Testis (tissue), 3 donors: ENCODE results near the gene NAP1L4. TPM values are rescaled to one million over a fixed set of nuclear protein-coding genes. Genes with fewer than 3 reads are reported as not detected.

Experiments used
- DNase-seq: peaks from one replicate; pipeline ENCODE4 v3.0.0-alpha.2; 2019
- H3K27ac ChIP-seq, 2 donors: fragments of 200-600 bp; sonication (generic); one replicate each; pipeline ENCODE4 v1.5.1; 2019
- H3K27me3 ChIP-seq: fragments of 200-600 bp; sonication (generic); one replicate; pipeline ENCODE4 v1.5.1; 2019
- H3K36me3 ChIP-seq: fragments of 200-600 bp; sonication (generic); one replicate; pipeline ENCODE4 v1.5.1; 2017; ENCODE audit warnings: low read depth; ENCODE audit errors: missing control alignments
- H3K4me1 ChIP-seq: fragments of 200-600 bp; sonication (generic); one replicate; pipeline ENCODE4 v1.5.1; 2019
- H3K4me3 ChIP-seq, 2 donors: fragments of 200-600 bp; sonication (generic); one replicate each; pipeline ENCODE4 v1.5.1; 2017 to 2019
- H3K9me3 ChIP-seq: fragments of 200-600 bp; sonication (generic); one replicate; pipeline ENCODE4 v1.5.1; 2017
- CTCF ChIP-seq, 3 experiments: fragments of 450-650 bp in 2 of 3; fragments of 200-600 bp in 1 of 3; sonication (generic) in 1 of 3; IDR thresholded peaks; one replicate each; pipeline ENCODE4 v1.5.1; 2016 to 2019; ENCODE audit warnings: antibody characterized with exemption in 3 of 3, mild to moderate bottlenecking in 2 of 3, moderate library complexity in 1 of 3
- POLR2A ChIP-seq: fragments of 450-650 bp; IDR thresholded peaks from one replicate; pipeline ENCODE4 v1.6.1; 2017; ENCODE audit warnings: antibody characterized with exemption, mild to moderate bottlenecking, moderate library complexity
- WGBS, 2 donors: methylation state at CpG; one replicate each; pipeline ENCODE4 v1.1.5; 2018; 5-methylcytosine and 5-hydroxymethylcytosine counted together
- intact Hi-C: fragments of 100-400 bp; cut with DNase I; formaldehyde crosslinking; loops from one replicate; pipeline ENCODE4 v1.15.1; 2023; ENCODE audit warnings: low total_unique reads
- polyA plus RNA-seq: library from polyadenylated mRNA; stranded (reverse); fragments of 350-450 nt; fragmentation: Illumina TruSeq; extraction: RNeasy Lipid Tissue Mini Kit (QIAGEN cat#74804); gene quantifications from one replicate; pipeline ENCODE4 v1.2.3, GENCODE V29; 2014; ENCODE audit warnings: low read depth, low replicate concordance; ENCODE audit not compliant: insufficient read depth
- total RNA-seq, 2 donors: library from RNA; depleted of rRNA; stranded (reverse); fragments of >200 nt; gene quantifications; one replicate each; pipeline ENCODE4 v1.2.3, GENCODE V29; 2016

The NAP1L4 gene
- total and polyA plus RNA-seq, 3 donors from 2014 or later: 165 to 208 (median 206) TPM

- no peak for DNase-seq
Measured at GRCh38 chr11:3036419-3036818, 44.3 kb upstream of the NAP1L4 start.

GRCh38 chr11:3035333-3035732 lies 43.2 kb upstream of the NAP1L4 start:
- no peak overlapping the region for H3K4me3 ChIP-seq
- H3K36me3 ChIP-seq: no peaks in the 10 kb centered on the region
- no peak for TF ChIP-seq CTCF (IDR thresholded peaks at IDR 0.05)
- TF ChIP-seq POLR2A: no peak
- intact Hi-C loops: loop anchor here (5.0 kb wide), 1 partner anchor 57 kb away; no protein-coding TSS in a partner anchor
- no peak for DNase-seq
- H3K27ac ChIP-seq: no peak overlapping the region
- H3K27me3 ChIP-seq: no peaks in the 10 kb centered on the region
- no peaks in the 10 kb centered on the region for H3K4me1 ChIP-seq
- no peaks in the 10 kb centered on the region for H3K9me3 ChIP-seq

More at GRCh38 chr11:3036419-3036818, 44.3 kb upstream of the NAP1L4 start:
- H3K4me3 ChIP-seq: no peak overlapping the region
- H3K27me3 ChIP-seq: no peaks in the 10 kb centered on the region
- no peak overlapping the region for H3K27ac ChIP-seq
- H3K4me1 ChIP-seq: no peaks in the 10 kb centered on the region
- TF ChIP-seq CTCF (IDR thresholded peaks at IDR 0.05) (no peak), POLR2A (no peak)
- intact Hi-C loops: loop anchor here (5.0 kb wide), 1 partner anchor 56 kb away; no protein-coding TSS in a partner anchor
- no peaks in the 10 kb centered on the region for H3K36me3 ChIP-seq
- H3K9me3 ChIP-seq: no peaks in the 10 kb centered on the region
- WGBS, 2 donors: 86 to 89% methylated on average over 5 of the region's 5 CpGs

GRCh38 chr11:3030289-3031070 lies 38.4 kb upstream of the NAP1L4 start:
- no peak for DNase-seq
- TF ChIP-seq CTCF (IDR thresholded peaks at IDR 0.05) (no peak), POLR2A (no peak)
- 86 to 90% methylated on average over 15 to 18 of the region's 18 CpGs for WGBS, 2 donors
- H3K27me3 ChIP-seq: no peaks in the 10 kb centered on the region
- intact Hi-C loops: no loop called here
- H3K4me1 ChIP-seq: no peaks in the 10 kb centered on the region
- no peaks in the 10 kb centered on the region for H3K36me3 ChIP-seq
- no peaks in the 10 kb centered on the region for H3K9me3 ChIP-seq
- no peak overlapping the region for H3K4me3 ChIP-seq
- H3K27ac ChIP-seq: no peak overlapping the region

- 71 to 85% methylated on average over 9 of the region's 9 CpGs for WGBS, 2 donors
- TF ChIP-seq CTCF (IDR thresholded peaks at IDR 0.05) (no peak), POLR2A (no peak)
Measured at GRCh38 chr11:3028813-3029212, 36.7 kb upstream of the NAP1L4 start.

GRCh38 chr11:3026803-3027202 lies 34.7 kb upstream of the NAP1L4 start:
- no peaks in the 10 kb centered on the region for H3K9me3 ChIP-seq
- no peak for DNase-seq
- no peaks in the 10 kb centered on the region for H3K27me3 ChIP-seq
- intact Hi-C loops: no loop called here
- no peaks in the 10 kb centered on the region for H3K36me3 ChIP-seq
- H3K4me3 ChIP-seq: no peak overlapping the region
- no peak overlapping the region for H3K27ac ChIP-seq
- H3K4me1 ChIP-seq: no peaks in the 10 kb centered on the region
- whole genome bisulfite sequencing, 2 donors: 95 to 96% methylated on average over 8 of the region's 8 CpGs
- no peak for TF ChIP-seq CTCF (IDR thresholded peaks at IDR 0.05)
- TF ChIP-seq POLR2A: no peak

More at GRCh38 chr11:3028813-3029212, 36.7 kb upstream of the NAP1L4 start:
- intact Hi-C loops: no loop called here
- Histone ChIP-seq H3K27me3 (no peaks in the 10 kb centered on the region), H3K9me3 (no peaks in the 10 kb centered on the region), H3K4me3 (no peak overlapping the region), H3K4me1 (no peaks in the 10 kb centered on the region), H3K27ac (no peak overlapping the region), H3K36me3 (no peaks in the 10 kb centered on the region)
- DNase-seq: no peak
